HepG2 (cell line): ENCODE data around the gene TAS1R3. TPM values are rescaled to one million over a fixed set of nuclear protein-coding genes. Genes with fewer than 3 reads are reported as not detected.
A peak's percentile ranks its signal among the peaks of the same experiment; 100 is the strongest.

Experiments
- ATF7 ChIP-seq, 2 experiments: fragments of 450-650 bp in 1 of 2; sonication (generic) in 1 of 2; formaldehyde crosslinking in 1 of 2; IDR thresholded peaks; 2 replicates each; pipeline versions ENCODE4 v1.4.0 to v1.6.1; 2016 to 2020; ENCODE audit warnings: antibody characterized with exemption in 1 of 2, mild to moderate bottlenecking in 1 of 2, missing genetic modification reagents in 1 of 2
- FOXJ3 ChIP-seq: sonication (generic); formaldehyde crosslinking; IDR thresholded peaks from 2 replicates; pipeline ENCODE4 v1.4.0; 2020; ENCODE audit warnings: missing genetic modification reagents, mild to moderate bottlenecking, borderline replicate concordance
- FOXM1 ChIP-seq: sonication (generic); formaldehyde crosslinking; IDR thresholded peaks from 2 replicates; pipeline ENCODE4 v1.5.0; 2020; ENCODE audit warnings: missing genetic modification reagents
- FOXP1 ChIP-seq, 2 experiments: fragments of 450-650 bp in 1 of 2; IDR thresholded peaks; 2 replicates each; pipeline ENCODE4 v1.6.1; 2017 to 2018; ENCODE audit warnings: antibody characterized with exemption in 1 of 2
- IKZF1 ChIP-seq: fragments of 450-650 bp; IDR thresholded peaks from 2 replicates; pipeline ENCODE4 v1.7.1; 2016
- ISL2 ChIP-seq: sonication (generic); formaldehyde crosslinking; IDR thresholded peaks from 2 replicates; pipeline ENCODE4 v1.5.0; 2020; ENCODE audit warnings: missing genetic modification reagents
- KMT2B ChIP-seq: IDR thresholded peaks from 2 replicates; pipeline ENCODE4 v1.6.1; 2016; ENCODE audit warnings: missing genetic modification reagents, missing compliant biosample characterization
- PAWR ChIP-seq: sonication (generic); formaldehyde crosslinking; IDR thresholded peaks from 2 replicates; pipeline ENCODE4 v1.4.0; 2020; ENCODE audit warnings: missing genetic modification reagents, mild to moderate bottlenecking, borderline replicate concordance
- PRMT3 ChIP-seq: sonication (generic); formaldehyde crosslinking; IDR thresholded peaks from 2 replicates; pipeline ENCODE4 v1.8.1; 2022; ENCODE audit warnings: low read depth, mild to moderate bottlenecking, moderate library complexity, missing genetic modification reagents, borderline replicate concordance
- TAF1 ChIP-seq: sonication (generic); formaldehyde crosslinking; IDR thresholded peaks from 2 replicates; pipeline ENCODE4 v1.4.0; 2020; ENCODE audit warnings: missing genetic modification reagents
- YY1 ChIP-seq: IDR thresholded peaks from 2 replicates; pipeline ENCODE4 v1.6.1; 2011; ENCODE audit warnings: low read length, low read depth, moderate library complexity, mild to moderate bottlenecking; ENCODE audit not compliant: insufficient read depth, insufficient replicate concordance
- ZFP90 ChIP-seq: sonication (generic); formaldehyde crosslinking; IDR thresholded peaks from 2 replicates; pipeline ENCODE4 v1.8.0; 2022; ENCODE audit warnings: missing genetic modification reagents, mild to moderate bottlenecking, inconsistent platforms, borderline replicate concordance
- ZNF24 ChIP-seq: fragments of 450-650 bp; IDR thresholded peaks from 2 replicates; pipeline ENCODE4 v1.6.1; 2017; ENCODE audit warnings: antibody characterized with exemption, mild to moderate bottlenecking
- ZNF382 ChIP-seq: sonication (generic); formaldehyde crosslinking; IDR thresholded peaks from 2 replicates; pipeline ENCODE4 v1.5.0; 2020; ENCODE audit warnings: missing genetic modification reagents, mild to moderate bottlenecking, borderline replicate concordance
- ZNF572 ChIP-seq: sonication (generic); formaldehyde crosslinking; IDR thresholded peaks from 2 replicates; pipeline ENCODE4 v1.5.1; 2020; ENCODE audit warnings: mild to moderate bottlenecking, missing genetic modification reagents
- ZNF660 ChIP-seq: sonication (generic); formaldehyde crosslinking; IDR thresholded peaks from 2 replicates; pipeline ENCODE4 v1.5.1; 2020; ENCODE audit warnings: mild to moderate bottlenecking, low read depth, missing genetic modification reagents, borderline replicate concordance
- ZNF776 ChIP-seq: sonication (generic); formaldehyde crosslinking; IDR thresholded peaks from 2 replicates; pipeline ENCODE4 v1.4.0; 2020; ENCODE audit warnings: mild to moderate bottlenecking, missing genetic modification reagents
- polyA plus RNA-seq, 8 experiments: library from polyadenylated mRNA; depleted of rRNA in 3 of 8; stranded (reverse) in 7 of 8; unstranded in 1 of 8; fragments of >200 nt; fragmentation: Illumina TruSeq in 4 of 8; extraction: Trizol in 4 of 8; gene quantifications; 2 replicates each; pipeline versions ENCODE4 v1.2.1 to v1.2.3, GENCODE V29; 2011 to 2016; ENCODE audit warnings: low read depth in 4 of 8, missing spikeins in 1 of 8, mixed read lengths in 1 of 8; ENCODE audit not compliant: insufficient read depth in 1 of 8
- total RNA-seq, 5 experiments: library from RNA; depleted of rRNA; stranded (reverse); fragments of >200 nt; fragmentation: Illumina TruSeq; extraction: Trizol; gene quantifications; 2 replicates each; pipeline ENCODE4 v1.2.3, GENCODE V29; 2016; ENCODE audit warnings: low read depth in 1 of 5
- TF ChIP-seq, protein P1 (sequence below), 2 experiments: sonication (generic) in 1 of 2; formaldehyde crosslinking in 1 of 2; IDR thresholded peaks; 2 replicates each; pipeline versions ENCODE4 v1.4.0 to v1.6.1; 2018 to 2020; ENCODE audit warnings: missing genetic modification reagents in 2 of 2, borderline replicate concordance in 1 of 2, low read depth in 1 of 2, mild to moderate bottlenecking in 1 of 2, missing biosample characterization in 1 of 2
- TF ChIP-seq, protein P2 (sequence below): sonication (generic); formaldehyde crosslinking; IDR thresholded peaks from 2 replicates; pipeline ENCODE4 v1.4.0; 2020; ENCODE audit warnings: missing genetic modification reagents, borderline replicate concordance
- TF ChIP-seq, protein P3 (sequence below): sonication (generic); formaldehyde crosslinking; conservative IDR thresholded peaks from 2 replicates; pipeline ENCODE4 v1.4.0; 2020; ENCODE audit warnings: missing genetic modification reagents

Gene TAS1R3
- total and polyA plus RNA-seq, 2 of the 13 experiments (the other 11 are each of a cell fraction or from before 2014, with no cell fraction given): 0.13 to 0.15 TPM

DNA sequence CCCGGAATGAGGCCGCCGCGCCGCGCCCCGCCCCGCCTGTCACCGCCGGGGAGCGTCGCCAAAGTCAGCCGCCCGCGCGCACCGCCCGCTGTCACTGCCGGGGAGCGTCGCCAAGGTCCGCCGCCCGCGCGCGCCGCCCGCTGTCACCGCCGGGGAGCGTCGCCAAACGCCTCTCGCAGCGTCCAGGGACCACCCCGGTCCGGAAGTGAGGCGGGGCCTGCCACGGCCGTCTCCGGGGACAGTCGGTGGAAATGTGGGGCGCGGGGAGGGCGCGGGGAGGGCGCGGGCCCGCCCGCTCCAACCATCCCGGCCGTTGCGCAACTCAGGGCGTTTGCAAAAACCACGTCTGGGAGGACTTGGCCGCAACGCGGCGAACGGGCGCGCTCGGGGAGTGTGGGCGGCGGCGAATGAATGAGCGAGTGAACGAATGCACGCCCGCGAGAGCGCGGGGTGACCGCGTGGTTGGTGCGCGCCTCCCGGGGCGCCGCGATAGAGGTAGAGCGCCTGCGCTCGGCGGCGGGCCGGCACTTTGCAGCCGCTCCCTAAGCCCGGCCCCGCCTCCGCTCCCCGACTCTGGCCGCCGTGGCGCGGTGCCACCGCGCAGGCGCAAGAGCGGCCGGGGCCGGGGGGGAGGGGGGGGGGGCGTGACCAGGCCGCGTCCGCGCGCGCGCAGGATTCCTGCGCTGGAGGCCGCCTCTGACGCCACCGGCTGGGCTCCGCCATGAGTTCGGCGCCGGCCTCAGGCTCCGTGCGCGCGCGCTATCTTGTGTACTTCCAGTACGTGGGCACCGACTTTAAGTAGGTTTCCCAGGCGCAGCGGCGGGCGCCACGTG lies 22.9 kb upstream of the TAS1R3 start, which contains the start of the genes ACAP3 and PUSL1 (continued):
- TF ChIP-seq ZNF382 (CRISPR knock-in tag): no peak
- no peak for TF ChIP-seq PAWR
- TF ChIP-seq ZNF660: no peak
- no peak for TF ChIP-seq FOXP1 (IDR thresholded peaks at IDR 0.05)
- no peak for TF ChIP-seq FOXP1 (CRISPR knock-in tag; IDR thresholded peaks at IDR 0.05)
- TF ChIP-seq, protein P1, sequence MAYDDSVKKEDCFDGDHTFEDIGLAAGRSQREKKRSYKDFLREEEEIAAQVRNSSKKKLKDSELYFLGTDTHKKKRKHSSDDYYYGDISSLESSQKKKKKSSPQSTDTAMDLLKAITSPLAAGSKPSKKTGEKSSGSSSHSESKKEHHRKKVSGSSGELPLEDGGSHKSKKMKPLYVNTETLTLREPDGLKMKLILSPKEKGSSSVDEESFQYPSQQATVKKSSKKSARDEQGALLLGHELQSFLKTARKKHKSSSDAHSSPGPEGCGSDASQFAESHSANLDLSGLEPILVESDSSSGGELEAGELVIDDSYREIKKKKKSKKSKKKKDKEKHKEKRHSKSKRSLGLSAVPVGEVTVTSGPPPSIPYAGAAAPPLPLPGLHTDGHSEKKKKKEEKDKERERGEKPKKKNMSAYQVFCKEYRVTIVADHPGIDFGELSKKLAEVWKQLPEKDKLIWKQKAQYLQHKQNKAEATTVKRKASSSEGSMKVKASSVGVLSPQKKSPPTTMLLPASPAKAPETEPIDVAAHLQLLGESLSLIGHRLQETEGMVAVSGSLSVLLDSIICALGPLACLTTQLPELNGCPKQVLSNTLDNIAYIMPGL (CRISPR knock-in tag; IDR thresholded peaks at IDR 0.05; ENCODE audit: borderline replicate concordance in 1 of 2, low read depth in 1 of 2): peak; percentile 53 to 56; a peak in 2 of 4 replicates
- TF ChIP-seq PRMT3 (CRISPR knock-in tag): no peak
- TF ChIP-seq IKZF1: no peak
- no peak for TF ChIP-seq FOXJ3
- TF ChIP-seq ZNF24: peak; percentile 91; the same call in 1 of the 2 replicates
- TF ChIP-seq KMT2B (CRISPR knock-in tag): peak; percentile 42; the same call in 1 of the 2 replicates
- peak; percentile 35; the same call in 1 of the 2 replicates for TF ChIP-seq TAF1 (CRISPR knock-in tag)
- peak; percentile 29; the same call in 1 of the 2 replicates for TF ChIP-seq ZNF776 (CRISPR knock-in tag)
- 0 out of 2 replicates have a peak, but pooled peaks have one; percentile 20 for TF ChIP-seq ZFP90 (CRISPR knock-in tag)
- TF ChIP-seq, protein P2, sequence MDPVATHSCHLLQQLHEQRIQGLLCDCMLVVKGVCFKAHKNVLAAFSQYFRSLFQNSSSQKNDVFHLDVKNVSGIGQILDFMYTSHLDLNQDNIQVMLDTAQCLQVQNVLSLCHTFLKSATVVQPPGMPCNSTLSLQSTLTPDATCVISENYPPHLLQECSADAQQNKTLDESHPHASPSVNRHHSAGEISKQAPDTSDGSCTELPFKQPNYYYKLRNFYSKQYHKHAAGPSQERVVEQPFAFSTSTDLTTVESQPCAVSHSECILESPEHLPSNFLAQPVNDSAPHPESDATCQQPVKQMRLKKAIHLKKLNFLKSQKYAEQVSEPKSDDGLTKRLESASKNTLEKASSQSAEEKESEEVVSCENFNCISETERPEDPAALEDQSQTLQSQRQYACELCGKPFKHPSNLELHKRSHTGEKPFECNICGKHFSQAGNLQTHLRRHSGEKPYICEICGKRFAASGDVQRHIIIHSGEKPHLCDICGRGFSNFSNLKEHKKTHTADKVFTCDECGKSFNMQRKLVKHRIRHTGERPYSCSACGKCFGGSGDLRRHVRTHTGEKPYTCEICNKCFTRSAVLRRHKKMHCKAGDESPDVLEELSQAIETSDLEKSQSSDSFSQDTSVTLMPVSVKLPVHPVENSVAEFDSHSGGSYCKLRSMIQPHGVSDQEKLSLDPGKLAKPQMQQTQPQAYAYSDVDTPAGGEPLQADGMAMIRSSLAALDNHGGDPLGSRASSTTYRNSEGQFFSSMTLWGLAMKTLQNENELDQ (CRISPR knock-in tag): no peak
- peak; percentile 62 for TF ChIP-seq ISL2 (CRISPR knock-in tag)
- TF ChIP-seq, protein P3, sequence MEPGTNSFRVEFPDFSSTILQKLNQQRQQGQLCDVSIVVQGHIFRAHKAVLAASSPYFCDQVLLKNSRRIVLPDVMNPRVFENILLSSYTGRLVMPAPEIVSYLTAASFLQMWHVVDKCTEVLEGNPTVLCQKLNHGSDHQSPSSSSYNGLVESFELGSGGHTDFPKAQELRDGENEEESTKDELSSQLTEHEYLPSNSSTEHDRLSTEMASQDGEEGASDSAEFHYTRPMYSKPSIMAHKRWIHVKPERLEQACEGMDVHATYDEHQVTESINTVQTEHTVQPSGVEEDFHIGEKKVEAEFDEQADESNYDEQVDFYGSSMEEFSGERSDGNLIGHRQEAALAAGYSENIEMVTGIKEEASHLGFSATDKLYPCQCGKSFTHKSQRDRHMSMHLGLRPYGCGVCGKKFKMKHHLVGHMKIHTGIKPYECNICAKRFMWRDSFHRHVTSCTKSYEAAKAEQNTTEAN (CRISPR knock-in tag): 0 out of 2 replicates have a peak, but pooled peaks have one; percentile 43
- no peak for TF ChIP-seq FOXM1
- TF ChIP-seq ATF7 (IDR thresholded peaks at IDR 0.05): no peak
- no peak; the same call in 1 of the 2 replicates for TF ChIP-seq ATF7 (CRISPR knock-in tag; IDR thresholded peaks at IDR 0.05)
- no peak for TF ChIP-seq ZNF572 (CRISPR knock-in tag)
- TF ChIP-seq YY1: peak; percentile 72
